GM19193 (cell line): Measurements from ENCODE around the gene DCAF15.

Experiments used
- POLR2A ChIP-seq: IDR thresholded peaks from 4 replicates; pipeline ENCODE4 v1.6.1; 2011; ENCODE audit not compliant: insufficient read depth, insufficient read length; ENCODE audit errors: extremely low read depth

Gene DCAF15

GRCh38 chr19:13976446-13976845, 24.1 kb downstream of the DCAF15 start:
- TF ChIP-seq POLR2A = no peak

- no peak for TF ChIP-seq POLR2A
These were observed 25.5 kb downstream of the DCAF15 start for GRCh38 chr19:13977803-13978202.

GRCh38 chr19:13978351-13979243, 26.3 kb downstream of the DCAF15 start:
- TF ChIP-seq POLR2A = no peak

- TF ChIP-seq POLR2A = no peak
These were observed 26.9 kb downstream of the DCAF15 start for GRCh38 chr19:13979244-13979615.

GRCh38 chr19:13979686-13980085, 27.4 kb downstream of the DCAF15 start:
- TF ChIP-seq POLR2A = no peak

GRCh38 chr19:13980340-13980739, 28.0 kb downstream of the DCAF15 start:
- no peak for TF ChIP-seq POLR2A

- no peak for TF ChIP-seq POLR2A
These were observed 28.7 kb downstream of the DCAF15 start for GRCh38 chr19:13981021-13981420.

GRCh38 chr19:13981467-13981866, 29.2 kb downstream of the DCAF15 start:
- no peak for TF ChIP-seq POLR2A

GRCh38 chr19:13981988-13982501, 29.7 kb downstream of the DCAF15 start:
- no peak for TF ChIP-seq POLR2A

- no peak for TF ChIP-seq POLR2A
These were observed 30.5 kb downstream of the DCAF15 start for GRCh38 chr19:13982773-13983172.

GRCh38 chr19:13983213-13983889, 31.0 kb downstream of the DCAF15 start:
- no peak for TF ChIP-seq POLR2A

GRCh38 chr19:13984186-13984585, 31.9 kb downstream of the DCAF15 start:
- no peak for TF ChIP-seq POLR2A

GRCh38 chr19:13984875-13985741, 32.8 kb downstream of the DCAF15 start:
- TF ChIP-seq POLR2A = no peak

- TF ChIP-seq POLR2A = no peak
These were observed 33.5 kb downstream of the DCAF15 start for GRCh38 chr19:13985771-13986347.

GRCh38 chr19:13986348-13986904, 34.1 kb downstream of the DCAF15 start:
- peak; percentile 65 for TF ChIP-seq POLR2A
